ENCODE measurements around the gene OR51T1. TPM values are rescaled to one million over a fixed set of nuclear protein-coding genes. Genes with fewer than 3 reads are reported as not detected.

OR51T1 gene, protein sequence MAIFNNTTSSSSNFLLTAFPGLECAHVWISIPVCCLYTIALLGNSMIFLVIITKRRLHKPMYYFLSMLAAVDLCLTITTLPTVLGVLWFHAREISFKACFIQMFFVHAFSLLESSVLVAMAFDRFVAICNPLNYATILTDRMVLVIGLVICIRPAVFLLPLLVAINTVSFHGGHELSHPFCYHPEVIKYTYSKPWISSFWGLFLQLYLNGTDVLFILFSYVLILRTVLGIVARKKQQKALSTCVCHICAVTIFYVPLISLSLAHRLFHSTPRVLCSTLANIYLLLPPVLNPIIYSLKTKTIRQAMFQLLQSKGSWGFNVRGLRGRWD
- total RNA-seq (2022; extraction: Qiagen RNA extraction), result not detected in 5 replicates

DNA sequence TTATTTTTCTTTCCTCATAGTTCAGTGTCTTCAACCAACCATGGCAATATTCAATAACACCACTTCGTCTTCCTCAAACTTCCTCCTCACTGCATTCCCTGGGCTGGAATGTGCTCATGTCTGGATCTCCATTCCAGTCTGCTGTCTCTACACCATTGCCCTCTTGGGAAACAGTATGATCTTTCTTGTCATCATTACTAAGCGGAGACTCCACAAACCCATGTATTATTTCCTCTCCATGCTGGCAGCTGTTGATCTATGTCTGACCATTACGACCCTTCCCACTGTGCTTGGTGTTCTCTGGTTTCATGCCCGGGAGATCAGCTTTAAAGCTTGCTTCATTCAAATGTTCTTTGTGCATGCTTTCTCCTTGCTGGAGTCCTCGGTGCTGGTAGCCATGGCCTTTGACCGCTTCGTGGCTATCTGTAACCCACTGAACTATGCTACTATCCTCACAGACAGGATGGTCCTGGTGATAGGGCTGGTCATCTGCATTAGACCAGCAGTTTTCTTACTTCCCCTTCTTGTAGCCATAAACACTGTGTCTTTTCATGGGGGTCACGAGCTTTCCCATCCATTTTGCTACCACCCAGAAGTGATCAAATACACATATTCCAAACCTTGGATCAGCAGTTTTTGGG lies at the start of gene OR51T1:
OR51T1 (plus strand) TSS at position 41 of the 641 bp plus-strand sequence; CDS start at position 41, 0 bp downstream.

DNA sequence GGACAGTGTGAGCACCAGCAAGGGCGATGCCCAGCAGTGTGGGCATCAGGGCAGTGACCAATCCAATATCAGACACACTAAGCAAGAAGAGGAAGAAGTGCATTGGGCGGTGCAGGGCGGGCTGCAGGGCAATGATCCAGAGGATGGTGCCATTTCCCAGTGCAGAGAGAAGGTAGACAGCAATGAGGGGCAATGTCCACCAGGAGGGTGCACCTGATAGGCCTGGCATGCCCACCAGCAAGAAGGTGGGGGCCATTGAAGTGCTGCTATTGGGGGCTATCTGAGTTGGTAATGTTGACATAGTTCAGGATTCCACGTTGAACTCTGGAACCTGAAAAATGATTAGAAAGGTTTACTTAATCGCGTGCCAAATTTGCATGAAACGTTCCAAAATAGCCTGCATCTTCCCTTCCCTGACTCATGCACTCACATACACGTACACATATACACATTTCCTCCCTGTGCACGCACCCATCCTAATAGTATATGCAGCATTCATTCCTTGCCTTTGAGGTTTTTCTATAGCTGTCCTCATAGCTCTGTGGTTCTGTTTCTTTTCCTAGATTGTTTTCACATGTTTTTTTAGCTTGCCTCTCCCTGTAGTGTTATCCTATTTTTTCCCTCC lies 32.7 kb upstream of the OR51T1 start, which contains the start of gene OR51S1:
OR51S1 (minus strand) TSS at position 301 of the 625 bp plus-strand sequence; CDS start at position 301, 0 bp downstream.

DNA sequence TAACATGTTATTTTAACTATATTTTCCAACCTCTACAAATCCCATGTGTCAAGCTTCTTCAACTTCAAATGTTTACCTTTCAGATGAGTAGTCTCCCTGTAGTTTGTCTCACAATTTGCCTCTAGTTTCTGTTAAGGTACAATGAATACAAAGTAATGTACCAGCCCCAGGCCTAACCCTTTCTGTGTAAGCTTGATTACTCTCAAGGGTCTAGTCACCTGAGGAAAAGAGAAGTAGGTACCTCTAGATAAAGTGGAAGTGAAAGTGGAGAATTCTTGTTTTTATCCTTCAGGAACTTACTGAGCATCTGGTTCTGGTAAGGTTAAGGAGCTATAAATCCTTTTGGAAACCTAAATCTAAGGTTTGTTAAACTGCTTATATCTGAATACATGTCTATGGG lies 21.8 kb downstream of the OR51T1 start, which contains the start of gene OR51A7:
OR51A7 (plus strand) TSS at position 300 of the 400 bp plus-strand sequence. CDS start 3,587 bp downstream, outside the sequence.

DNA sequence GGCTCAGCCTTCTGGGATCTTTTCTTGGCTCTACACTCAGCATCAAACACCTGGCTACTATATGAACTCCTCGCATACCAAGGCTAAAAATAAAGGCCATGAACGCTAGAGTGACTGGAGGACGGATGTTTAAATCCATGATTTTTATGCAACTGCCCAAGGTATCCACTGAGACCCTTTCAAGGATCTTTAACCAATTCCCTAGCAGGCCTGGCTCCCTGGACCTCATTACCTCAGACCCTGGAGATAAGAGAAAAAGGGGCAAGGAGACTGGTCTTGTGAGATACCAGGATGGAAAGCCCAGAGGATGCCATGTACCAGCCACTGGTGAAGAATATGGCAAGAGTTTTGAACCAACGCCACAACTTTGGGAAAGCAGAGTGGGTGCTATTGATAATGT lies 37.5 kb downstream of the OR51T1 start, which contains the start of gene OR51G2:
OR51G2 (minus strand) TSS at position 101 of the 400 bp plus-strand sequence. CDS start 3,687 bp downstream, outside the sequence.

DNA sequence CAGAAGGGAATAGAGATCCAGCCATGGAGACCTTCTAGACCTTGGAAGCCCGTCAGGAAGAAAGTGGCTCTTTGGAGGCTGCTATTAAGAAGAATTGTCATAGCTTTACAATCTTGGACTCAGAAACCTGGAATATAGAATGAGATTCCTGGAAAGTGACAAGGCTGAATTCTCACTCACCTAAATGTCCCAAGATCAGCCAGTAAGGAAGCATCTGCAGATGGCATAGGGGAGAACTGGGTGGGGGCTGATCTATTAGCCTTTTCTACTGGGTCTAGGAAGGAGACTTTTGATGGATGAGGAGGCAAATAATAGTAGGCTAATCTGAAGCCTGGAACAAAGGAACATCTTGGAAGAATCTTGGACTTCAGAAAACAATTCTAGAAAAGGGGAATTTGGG lies 42.5 kb downstream of the OR51T1 start, which contains the start of gene OR51G1:
OR51G1 (minus strand) TSS at position 101 of the 400 bp plus-strand sequence; CDS start at position 101, 0 bp downstream.

Other genes with a start within 250 kb of the OR51T1 start
- not detected in 5 replicates for gene OR51D1, start 244.4 kb upstream of the OR51T1 start, total RNA-seq (2022; extraction: Qiagen RNA extraction)
- not detected in 5 replicates for gene OR51E1, start 237.9 kb upstream of the OR51T1 start, total RNA-seq (2022; extraction: Qiagen RNA extraction)
- gene OR51E2, start 184.0 kb upstream of the OR51T1 start, total RNA-seq (2022; extraction: Qiagen RNA extraction), result not detected in 5 replicates
- not detected in 5 replicates for gene MMP26, start 177.1 kb upstream of the OR51T1 start, total RNA-seq (2022; extraction: Qiagen RNA extraction)
- gene OR51F1, start 112.0 kb upstream of the OR51T1 start, total RNA-seq (2022; extraction: Qiagen RNA extraction), result not detected in 5 replicates
- gene OR52R1, start 77.5 kb upstream of the OR51T1 start, total RNA-seq (2022; extraction: Qiagen RNA extraction), result not detected in 5 replicates
- gene OR51F2, start 60.6 kb upstream of the OR51T1 start, total RNA-seq (2022; extraction: Qiagen RNA extraction), result not detected in 5 replicates
- not detected in 5 replicates for gene OR51S1, start 32.7 kb upstream of the OR51T1 start, total RNA-seq (2022; extraction: Qiagen RNA extraction)
- gene OR51A7, start 21.9 kb downstream of the OR51T1 start, total RNA-seq (2022; extraction: Qiagen RNA extraction), result not detected in 5 replicates
- gene OR51G2, start 37.5 kb downstream of the OR51T1 start, total RNA-seq (2022; extraction: Qiagen RNA extraction), result not detected in 5 replicates
- not detected in 5 replicates for gene OR51G1, start 42.4 kb downstream of the OR51T1 start, total RNA-seq (2022; extraction: Qiagen RNA extraction)
- gene OR51A4, start 65.7 kb downstream of the OR51T1 start, total RNA-seq (2022; extraction: Qiagen RNA extraction), result not detected in 5 replicates
- gene OR51A2, start 73.8 kb downstream of the OR51T1 start, total RNA-seq (2022; extraction: Qiagen RNA extraction), result not detected in 5 replicates
- not detected in 5 replicates for gene OR51L1, start 113.0 kb downstream of the OR51T1 start, total RNA-seq (2022; extraction: Qiagen RNA extraction)
- not detected in 5 replicates for gene OR52J3, start 164.6 kb downstream of the OR51T1 start, total RNA-seq (2022; extraction: Qiagen RNA extraction)
- not detected in 5 replicates for gene OR52E2, start 177.7 kb downstream of the OR51T1 start, total RNA-seq (2022; extraction: Qiagen RNA extraction)
- gene OR52E1, start 187.7 kb downstream of the OR51T1 start, total RNA-seq (2022; extraction: Qiagen RNA extraction), result not detected in 5 replicates

Measured in A549 treated with Mapracorat at 1 μM for 4 hours (cell line).